Measurements from ENCODE around the gene ATXN3. TPM values are rescaled to one million over a fixed set of nuclear protein-coding genes. Genes with fewer than 3 reads are reported as not detected.

Gene ATXN3
- total and polyA plus RNA-seq, 2 of the 13 experiments (the other 11 are each of a cell fraction or from before 2014, with no cell fraction given): 14.9 to 17.3 TPM

- TF ChIP-seq BORCS8-MEF2B (CRISPR knock-in tag; IDR thresholded peaks at IDR 0.05) (no peak), GATAD2A (CRISPR knock-in tag; IDR thresholded peaks at IDR 0.05) (0 out of 2 replicates have a peak, but pooled peaks have one; percentile 31), ZNF558 (CRISPR knock-in tag; IDR thresholded peaks at IDR 0.05; ENCODE audit: borderline replicate concordance) (no peak), ZNF83 (CRISPR knock-in tag; IDR thresholded peaks at IDR 0.05; ENCODE audit: borderline replicate concordance) (no peak), ZNF720 (CRISPR knock-in tag; IDR thresholded peaks at IDR 0.05) (no peak), ZNF232 (CRISPR knock-in tag; IDR thresholded peaks at IDR 0.05; ENCODE audit: borderline replicate concordance) (0 out of 2 replicates have a peak, but pooled peaks have one; percentile 53), SMAD9 (CRISPR knock-in tag; IDR thresholded peaks at IDR 0.05) (no peak), ZNF230 (CRISPR knock-in tag; IDR thresholded peaks at IDR 0.05) (0 out of 2 replicates have a peak, but pooled peaks have one; percentile 55), CENPT (CRISPR knock-in tag; IDR thresholded peaks at IDR 0.05; ENCODE audit: low read depth) (no peak), SOX13 (IDR thresholded peaks at IDR 0.05) (no peak), SOX13 (CRISPR knock-in tag; conservative IDR thresholded peaks at IDR 0.05 in 1 of 2, IDR thresholded peaks at IDR 0.05 in 1 of 2) (no peak), SMAD3 (CRISPR knock-in tag; IDR thresholded peaks at IDR 0.05) (0 out of 2 replicates have a peak, but pooled peaks have one; percentile 6), ZNF75D (CRISPR knock-in tag; IDR thresholded peaks at IDR 0.05; ENCODE audit: borderline replicate concordance) (no peak), ZNF205 (CRISPR knock-in tag; IDR thresholded peaks at IDR 0.05) (no peak), SP140L (CRISPR knock-in tag; IDR thresholded peaks at IDR 0.05; ENCODE audit: borderline replicate concordance) (no peak), HNF1B (CRISPR knock-in tag; IDR thresholded peaks at IDR 0.05) (peak; percentile 43; the same call in 1 of the 2 replicates), ZNF275 (CRISPR knock-in tag; IDR thresholded peaks at IDR 0.05; ENCODE audit: borderline replicate concordance) (no peak), ZBTB44 (CRISPR knock-in tag; IDR thresholded peaks at IDR 0.05) (no peak), ZNF451 (CRISPR knock-in tag; IDR thresholded peaks at IDR 0.05) (no peak), AHDC1 (CRISPR knock-in tag; IDR thresholded peaks at IDR 0.05; ENCODE audit: borderline replicate concordance) (no peak)
Measured at GRCh38 chr14:92106143-92106926, at the start of gene ATXN3 (continued).

Data from HepG2 (cell line).